Heart left ventricle (tissue), 13 donors: ENCODE results near the gene SMIM43.

Experiments
- CTCF ChIP-seq, 12 donors: fragments of 200-600 bp; sonication (generic) in 4 of 12; IDR thresholded peaks; one replicate each; pipeline versions ENCODE4 v1.5.0 to v1.8.0; 2018 to 2022; ENCODE audit warnings: antibody characterized with exemption in 12 of 12, mild to moderate bottlenecking in 5 of 12
- POLR2A ChIP-seq, 2 donors: fragments of 450-650 bp; IDR thresholded peaks; one replicate each; pipeline ENCODE4 v1.6.1; 2017; ENCODE audit warnings: antibody characterized with exemption in 2 of 2, mild to moderate bottlenecking in 2 of 2, moderate library complexity in 2 of 2
- donor health status: ischemic (EF 13 %, LVEDD 7.1; RV severe dilation, severe dysfunction).
- donor health status: DM: no; HTN: yes; CAD: no.
- donor health status: DM: no; HTN: no; CAD: no.
- donor health status: ischemic (EF 25% LVEDD 6.9; RV normal size, moderate dysfunction).
- donor health status: ischemic (EF 25% LVEDD 5.7; RV mildly dilated, moderate dysfunction).
- donor health status: ischemic (EF 35%, LVEDD 5.7; RV mildly dilated, moderate dysfunction).
- donor health status: nonischemic (EF 11% LVEDD 7.7; RV severe dilation, severe dysfunction).
- donor health status: DM: yes; HTN: yes; CAD: no.
- donor health status: PGD.
- donor health status: ischemic (EF 29% LVEDD 5.4; RV normal size, mild dysfunction).
- donor health status: nonischemic (EF 23%, LVEDD 6.1; RV moderate dilation, normal function).

GRCh38 chr4:121720109-121720508 is 44.9 kb downstream of the SMIM43 start:
- TF ChIP-seq CTCF (IDR thresholded peaks at IDR 0.05) = no peak
- no peak for TF ChIP-seq POLR2A (IDR thresholded peaks at IDR 0.05)
